HG02981 (cell line): Measurements from ENCODE around the gene EPHB6.

Experiments
- ATAC-seq: cut with Tn5 transposase; IDR thresholded peaks from one replicate; pipeline ENCODE4 v1.9.1; 2021; ENCODE audit warnings: mild to moderate bottlenecking, moderate library complexity; ENCODE audit not compliant: unreplicated experiment

EPHB6 gene

DNA sequence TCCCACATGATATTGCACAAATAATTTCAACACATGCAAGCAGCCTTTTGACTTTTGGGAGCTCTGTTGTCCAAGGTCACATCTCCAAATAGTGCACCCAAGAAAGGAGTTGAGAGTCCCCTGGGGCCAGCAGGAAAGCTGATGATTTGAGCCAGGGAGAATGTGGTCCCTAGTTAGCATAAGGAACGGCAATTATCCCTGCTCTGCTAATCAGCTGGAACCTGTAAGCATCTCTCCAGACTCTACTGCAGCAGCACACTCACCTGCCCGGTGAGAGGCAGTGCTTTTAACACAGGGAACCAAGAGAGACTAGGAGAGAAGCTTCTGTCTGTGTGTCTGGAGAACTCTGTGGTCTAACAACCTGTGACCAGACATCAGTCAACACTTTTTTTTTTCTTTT lies 61.6 kb downstream of the EPHB6 start:
- ATAC-seq: no peak

DNA sequence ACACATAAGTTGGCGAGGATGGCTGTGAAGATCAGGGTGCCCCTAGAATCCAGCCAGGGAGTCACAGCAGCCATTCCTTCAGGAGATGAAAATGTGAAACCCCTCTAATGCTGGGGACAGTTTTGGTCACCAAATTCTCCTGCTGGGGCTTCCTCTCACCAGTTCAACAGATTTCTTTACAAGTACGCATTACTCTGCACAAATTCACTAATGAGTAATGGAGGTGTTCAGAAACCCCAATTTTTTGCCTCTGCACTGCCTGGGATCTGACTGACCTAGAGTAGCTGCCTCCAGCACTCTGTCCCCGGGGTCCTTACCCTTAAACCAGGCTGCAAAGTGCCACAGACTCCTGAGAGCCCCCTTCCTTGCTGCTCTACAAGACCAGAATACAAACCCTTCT lies 62.6 kb downstream of the EPHB6 start:
- no peak for ATAC-seq

DNA sequence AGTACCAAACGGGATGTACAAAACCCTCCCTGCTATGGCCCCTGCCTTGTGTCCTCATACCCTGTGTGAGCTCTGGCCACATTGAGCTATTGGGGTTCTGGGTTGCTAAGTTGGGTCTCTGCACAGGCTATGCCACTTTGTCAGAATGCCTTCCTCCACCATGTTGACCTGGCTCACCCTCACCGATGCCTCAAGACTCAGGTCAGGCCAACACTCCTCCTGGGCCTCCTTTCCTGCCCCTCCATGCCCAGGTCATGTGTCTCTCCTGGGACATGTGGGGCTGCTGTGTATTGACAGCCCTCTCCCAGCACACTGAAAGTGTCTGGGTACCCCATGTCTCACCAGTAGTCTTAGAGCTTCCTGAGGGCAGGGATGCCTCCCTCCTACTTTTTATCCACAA lies 64.0 kb downstream of the EPHB6 start:
- ATAC-seq: no peak

DNA sequence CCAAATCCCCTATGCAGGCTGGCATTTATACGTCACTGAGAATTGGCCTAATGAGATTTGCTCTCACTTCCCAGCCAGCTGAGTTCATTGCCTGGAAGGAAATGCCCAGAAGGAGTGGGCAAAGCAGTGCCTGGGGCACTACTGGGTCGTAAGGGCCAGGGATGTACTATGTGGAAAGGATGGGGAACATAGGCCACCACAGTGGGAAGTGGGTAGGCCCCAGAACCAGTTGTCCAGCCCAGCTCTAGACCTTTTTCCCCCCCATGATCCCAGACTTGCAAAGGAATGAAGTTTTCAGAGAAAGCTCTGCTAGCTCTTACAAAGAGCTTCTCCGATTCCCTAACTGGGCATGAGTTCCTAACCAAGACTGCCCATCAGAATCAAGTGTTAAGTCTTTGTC lies 64.8 kb downstream of the EPHB6 start:
- ATAC-seq: no peak
